ENCODE data around the gene ADRA2C. TPM values are rescaled to one million over a fixed set of nuclear protein-coding genes. Genes with fewer than 3 reads are reported as not detected.

ADRA2C gene
- total RNA-seq, 1 experiment from 2014 or later = 0.28 TPM

DNA sequence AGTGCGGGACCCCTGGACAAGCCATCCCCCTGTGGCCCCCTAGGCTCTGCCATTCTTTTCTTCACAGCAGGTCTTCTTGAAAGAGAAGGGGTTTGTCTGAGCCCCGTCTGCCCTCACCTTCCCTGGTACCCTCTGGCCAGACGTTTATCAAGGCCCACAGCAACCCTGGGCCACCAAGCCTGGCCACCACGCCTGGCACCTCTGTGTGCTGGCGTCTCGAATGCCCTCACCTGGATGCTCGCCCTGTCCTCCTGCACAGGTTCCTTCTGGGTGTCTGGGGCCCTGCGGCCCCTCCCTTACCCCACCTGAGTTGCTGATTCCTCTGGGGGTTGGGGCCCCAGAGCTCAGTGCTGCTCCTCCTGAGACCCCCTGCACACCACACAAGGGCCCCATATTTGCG lies 25.1 kb downstream of the ADRA2C start:
- Mint-ChIP-seq H3K9me3 (ENCODE audit: unreplicated experiment) (peaks cover 11% of the 10 kb centered on the region), H3K4me1 (ENCODE audit: insufficient read depth, unreplicated experiment) (no peaks in the 10 kb centered on the region), H3K4me3 (ENCODE audit: unreplicated experiment) (no peak overlapping the region), H3K27me3 (ENCODE audit: insufficient read depth, unreplicated experiment) (peaks cover 30% of the 10 kb centered on the region), H3K36me3 (ENCODE audit: insufficient read depth, unreplicated experiment) (no peaks in the 10 kb centered on the region), H3K27ac (ENCODE audit: low read depth, unreplicated experiment) (no peak overlapping the region)
- no TSS peak for BruUV-seq (replicated peaks)
- no peak for DNase-seq (ENCODE audit: unreplicated experiment)
- POLR2A ChIA-PET = interaction anchor here (1.0 to 1.6 kb wide), 2 partner anchors 12 to 145 kb away, joined by 3 to 4 read pairs; no protein-coding TSS in a partner anchor
- CTCF ChIA-PET = interaction anchor here (0.5 kb wide), 1 partner anchor 342 kb away, joined by 4 read pairs; no protein-coding TSS in a partner anchor
- intact Hi-C loops (cut with micrococcal nuclease) = no loop called here
- TF ChIP-seq, protein P1, sequence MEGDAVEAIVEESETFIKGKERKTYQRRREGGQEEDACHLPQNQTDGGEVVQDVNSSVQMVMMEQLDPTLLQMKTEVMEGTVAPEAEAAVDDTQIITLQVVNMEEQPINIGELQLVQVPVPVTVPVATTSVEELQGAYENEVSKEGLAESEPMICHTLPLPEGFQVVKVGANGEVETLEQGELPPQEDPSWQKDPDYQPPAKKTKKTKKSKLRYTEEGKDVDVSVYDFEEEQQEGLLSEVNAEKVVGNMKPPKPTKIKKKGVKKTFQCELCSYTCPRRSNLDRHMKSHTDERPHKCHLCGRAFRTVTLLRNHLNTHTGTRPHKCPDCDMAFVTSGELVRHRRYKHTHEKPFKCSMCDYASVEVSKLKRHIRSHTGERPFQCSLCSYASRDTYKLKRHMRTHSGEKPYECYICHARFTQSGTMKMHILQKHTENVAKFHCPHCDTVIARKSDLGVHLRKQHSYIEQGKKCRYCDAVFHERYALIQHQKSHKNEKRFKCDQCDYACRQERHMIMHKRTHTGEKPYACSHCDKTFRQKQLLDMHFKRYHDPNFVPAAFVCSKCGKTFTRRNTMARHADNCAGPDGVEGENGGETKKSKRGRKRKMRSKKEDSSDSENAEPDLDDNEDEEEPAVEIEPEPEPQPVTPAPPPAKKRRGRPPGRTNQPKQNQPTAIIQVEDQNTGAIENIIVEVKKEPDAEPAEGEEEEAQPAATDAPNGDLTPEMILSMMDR (IDR thresholded peaks at IDR 0.05; ENCODE audit: unreplicated experiment) = no peak

DNA sequence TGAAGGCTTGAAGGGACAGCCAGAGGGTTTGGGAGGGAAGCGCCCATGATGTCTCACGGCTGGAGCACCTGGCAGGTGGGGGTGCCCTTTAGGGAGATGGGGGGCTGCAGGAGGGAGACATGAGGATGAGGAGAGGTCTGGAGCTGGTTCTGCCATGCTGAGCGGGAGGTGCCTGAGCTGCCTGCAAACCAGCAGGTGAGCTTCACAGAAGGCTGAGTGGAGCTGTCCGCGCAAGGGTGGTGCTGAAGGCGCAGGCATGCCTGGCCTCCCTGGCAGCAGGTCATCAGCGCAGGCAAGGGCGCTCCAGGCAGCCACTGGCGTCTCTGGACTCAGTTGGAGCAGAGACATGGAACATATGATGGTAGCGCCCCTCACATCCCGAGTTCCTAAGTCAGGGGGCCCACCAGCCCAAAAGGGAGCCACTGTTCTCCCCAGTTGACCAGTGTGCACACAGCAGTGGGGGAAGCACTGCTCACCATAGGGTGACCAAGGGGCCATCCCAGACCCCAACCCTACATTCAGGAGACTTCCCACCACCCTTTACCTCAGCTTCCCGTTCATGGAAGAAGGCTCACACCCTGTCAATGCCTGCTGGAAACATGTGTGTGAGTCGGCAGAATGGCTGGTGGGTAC lies 25.8 kb downstream of the ADRA2C start:
- Mint-ChIP-seq H3K9me3 (ENCODE audit: unreplicated experiment) (peaks cover 11% of the 10 kb centered on the region), H3K4me1 (ENCODE audit: insufficient read depth, unreplicated experiment) (no peaks in the 10 kb centered on the region), H3K36me3 (ENCODE audit: insufficient read depth, unreplicated experiment) (no peaks in the 10 kb centered on the region), H3K27ac (ENCODE audit: low read depth, unreplicated experiment) (no peak overlapping the region), H3K27me3 (ENCODE audit: insufficient read depth, unreplicated experiment) (peaks cover 30% of the 10 kb centered on the region), H3K4me3 (ENCODE audit: unreplicated experiment) (no peak overlapping the region)
- no TSS peak for BruUV-seq (replicated peaks)
- ChIA-PET CTCF (no interaction called here), POLR2A (interaction anchor here (0.7 to 1.6 kb wide), 3 partner anchors 9 to 145 kb away, joined by 3 to 4 read pairs (median 3); no protein-coding TSS in a partner anchor)
- intact Hi-C loops (cut with micrococcal nuclease) = no loop called here
- TF ChIP-seq, protein P1 (IDR thresholded peaks at IDR 0.05; ENCODE audit: unreplicated experiment) = no peak
- DNase-seq (ENCODE audit: unreplicated experiment) = peak; percentile 43

DNA sequence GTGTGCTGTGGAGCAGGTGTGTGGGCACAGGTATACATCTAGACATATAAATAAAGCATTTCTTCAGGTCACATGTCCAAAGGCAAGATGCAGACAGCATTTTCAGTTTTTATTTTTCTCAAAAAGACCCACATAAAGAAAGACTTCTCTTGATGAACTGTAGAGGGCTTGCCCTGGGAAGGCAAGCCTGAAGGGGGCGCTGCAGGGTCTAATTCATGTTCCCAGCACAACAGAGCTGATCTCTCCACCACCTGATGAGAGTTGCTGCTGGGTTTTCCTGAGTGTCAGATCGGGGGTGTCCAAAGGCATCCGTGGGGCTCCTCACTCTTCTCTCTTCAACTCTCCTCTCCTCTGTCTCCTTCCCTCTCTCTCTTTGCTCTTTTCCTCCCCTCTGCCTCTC lies 26.6 kb downstream of the ADRA2C start:
- Mint-ChIP-seq H3K4me1 (ENCODE audit: insufficient read depth, unreplicated experiment) (no peaks in the 10 kb centered on the region), H3K27me3 (ENCODE audit: insufficient read depth, unreplicated experiment) (peaks cover 22% of the 10 kb centered on the region), H3K9me3 (ENCODE audit: unreplicated experiment) (peaks cover 11% of the 10 kb centered on the region), H3K27ac (ENCODE audit: low read depth, unreplicated experiment) (no peak overlapping the region), H3K36me3 (ENCODE audit: insufficient read depth, unreplicated experiment) (no peaks in the 10 kb centered on the region), H3K4me3 (ENCODE audit: unreplicated experiment) (no peak overlapping the region)
- ChIA-PET CTCF (no interaction called here), POLR2A (interaction anchor here (0.7 kb wide), 1 partner anchor 8 kb away, joined by 3 read pairs; no protein-coding TSS in a partner anchor)
- TF ChIP-seq, protein P1 (IDR thresholded peaks at IDR 0.05; ENCODE audit: unreplicated experiment) = no peak
- intact Hi-C loops (cut with micrococcal nuclease) = no loop called here
- no peak for DNase-seq (ENCODE audit: unreplicated experiment)
- no TSS peak for BruUV-seq (replicated peaks)

DNA sequence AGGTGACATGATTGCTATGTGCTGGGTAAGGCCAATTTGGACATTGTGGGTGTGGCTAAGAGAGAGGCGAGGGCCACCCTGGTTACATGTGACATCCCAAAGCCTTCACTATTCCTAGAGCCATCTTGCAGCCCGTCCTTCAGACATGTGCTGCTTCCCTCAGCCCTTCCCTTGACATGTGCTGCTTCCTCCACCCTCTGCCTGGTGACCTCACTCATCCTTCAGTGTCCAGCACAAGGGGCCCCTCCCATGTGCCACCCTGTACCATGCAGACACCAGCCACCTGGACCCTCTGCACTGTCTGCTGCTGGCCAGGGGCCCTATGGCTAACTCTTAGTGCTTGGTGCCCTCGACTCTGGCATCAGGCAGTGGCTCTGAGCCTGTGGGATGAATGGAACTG lies 27.4 kb downstream of the ADRA2C start:
- H3K27ac Mint-ChIP-seq (ENCODE audit: low read depth, unreplicated experiment) = no peak overlapping the region
- H3K36me3 Mint-ChIP-seq (ENCODE audit: insufficient read depth, unreplicated experiment) = no peaks in the 10 kb centered on the region
- H3K4me1 Mint-ChIP-seq (ENCODE audit: insufficient read depth, unreplicated experiment) = no peaks in the 10 kb centered on the region
- intact Hi-C loops (cut with micrococcal nuclease) = no loop called here
- ChIA-PET POLR2A (no interaction called here), CTCF (no interaction called here)
- BruUV-seq (replicated peaks) = no TSS peak
- DNase-seq (ENCODE audit: unreplicated experiment) = no peak
- peaks cover 21% of the 10 kb centered on the region for H3K27me3 Mint-ChIP-seq (ENCODE audit: insufficient read depth, unreplicated experiment)
- TF ChIP-seq, protein P1 (IDR thresholded peaks at IDR 0.05; ENCODE audit: unreplicated experiment) = no peak
- peaks cover 11% of the 10 kb centered on the region for H3K9me3 Mint-ChIP-seq (ENCODE audit: unreplicated experiment)
- H3K4me3 Mint-ChIP-seq (ENCODE audit: unreplicated experiment) = no peak overlapping the region

Measured in MCF 10A (cell line).